ENCODE data around the gene POU3F3.

DNA sequence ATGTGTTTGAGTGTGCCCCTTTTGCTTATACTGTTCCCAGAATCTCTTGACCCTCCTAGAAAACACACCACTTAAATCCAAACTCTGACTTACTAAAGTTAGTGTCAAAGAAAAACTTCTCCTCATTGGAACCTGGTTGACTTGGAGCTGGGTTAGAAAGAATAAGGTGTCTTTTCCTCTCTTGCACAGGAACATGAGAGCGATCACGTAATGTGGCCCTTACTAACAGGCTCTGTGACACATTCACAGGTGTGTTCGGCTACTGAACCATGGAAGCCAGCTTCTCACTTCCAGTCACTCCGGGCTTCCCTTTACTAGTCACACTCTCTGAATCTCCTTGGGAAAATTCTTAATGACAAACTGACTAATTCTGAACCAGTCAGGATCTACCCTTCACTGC, 5.4 kb upstream of the POU3F3 start:
- TF ChIP-seq, protein P1, sequence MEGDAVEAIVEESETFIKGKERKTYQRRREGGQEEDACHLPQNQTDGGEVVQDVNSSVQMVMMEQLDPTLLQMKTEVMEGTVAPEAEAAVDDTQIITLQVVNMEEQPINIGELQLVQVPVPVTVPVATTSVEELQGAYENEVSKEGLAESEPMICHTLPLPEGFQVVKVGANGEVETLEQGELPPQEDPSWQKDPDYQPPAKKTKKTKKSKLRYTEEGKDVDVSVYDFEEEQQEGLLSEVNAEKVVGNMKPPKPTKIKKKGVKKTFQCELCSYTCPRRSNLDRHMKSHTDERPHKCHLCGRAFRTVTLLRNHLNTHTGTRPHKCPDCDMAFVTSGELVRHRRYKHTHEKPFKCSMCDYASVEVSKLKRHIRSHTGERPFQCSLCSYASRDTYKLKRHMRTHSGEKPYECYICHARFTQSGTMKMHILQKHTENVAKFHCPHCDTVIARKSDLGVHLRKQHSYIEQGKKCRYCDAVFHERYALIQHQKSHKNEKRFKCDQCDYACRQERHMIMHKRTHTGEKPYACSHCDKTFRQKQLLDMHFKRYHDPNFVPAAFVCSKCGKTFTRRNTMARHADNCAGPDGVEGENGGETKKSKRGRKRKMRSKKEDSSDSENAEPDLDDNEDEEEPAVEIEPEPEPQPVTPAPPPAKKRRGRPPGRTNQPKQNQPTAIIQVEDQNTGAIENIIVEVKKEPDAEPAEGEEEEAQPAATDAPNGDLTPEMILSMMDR (optimal IDR thresholded peaks at IDR 0.05 in 1 of 3, IDR thresholded peaks at IDR 0.05 in 1 of 3, conservative IDR thresholded peaks at IDR 0.05 in 1 of 3; ENCODE audit: extremely low read depth in 1 of 3, insufficient read depth in 2 of 3, low read length in 3 of 3): no peak
- TF ChIP-seq EZH2 (IDR thresholded peaks at IDR 0.05; ENCODE audit: low read length): no peak

Measured in keratinocyte (primary cell).